Lower leg skin (tissue), 4 donors: ENCODE results near the gene CASTOR1. TPM values are rescaled to one million over a fixed set of nuclear protein-coding genes. Genes with fewer than 3 reads are reported as not detected.
"Not testable (repeated sequence)": the region's sequence is repeated elsewhere in the genome, so short reads cannot be mapped to it uniquely, and the experiment has no call there.

ENCODE experiments used
- DNase-seq, 2 donors: peaks; one replicate each; pipeline ENCODE4 v3.0.0-alpha.2; 2019; ENCODE audit warnings: low spot score in 2 of 2
- H3K4me3 ChIP-seq: fragments of 200-600 bp; sonication (generic); 2 replicates; pipeline ENCODE4 v1.5.1; 2017; ENCODE audit warnings: mild to moderate bottlenecking, low read depth; ENCODE audit not compliant: poor library complexity, severe bottlenecking
- CTCF ChIP-seq, 3 donors: fragments of 450-650 bp; IDR thresholded peaks; one replicate each; pipeline ENCODE4 v1.5.1; 2016; ENCODE audit warnings: antibody characterized with exemption in 3 of 3, mild to moderate bottlenecking in 3 of 3, moderate library complexity in 2 of 3
- POLR2A ChIP-seq, 2 donors: fragments of 450-650 bp; IDR thresholded peaks; one replicate each; pipeline ENCODE4 v1.6.1; 2016 to 2017; ENCODE audit warnings: antibody characterized with exemption in 2 of 2, mild to moderate bottlenecking in 1 of 2, moderate library complexity in 1 of 2
- WGBS, 2 donors: methylation state at CpG; one replicate each; pipeline ENCODE4 v1.1.5; 2018; 5-methylcytosine and 5-hydroxymethylcytosine counted together
- intact Hi-C: fragments of 100-400 bp; cut with DNase I; formaldehyde crosslinking; loops from one replicate; pipeline ENCODE4 v1.15.0; 2023; ENCODE audit warnings: low total_unique reads
- total RNA-seq, 4 donors: library from RNA; depleted of rRNA; stranded (reverse); fragments of >200 nt; gene quantifications; one replicate each; pipeline ENCODE4 v1.1.0, GENCODE V29; 2016

Gene CASTOR1
- total RNA-seq = 10 to 100 TPM; 16.3 to 38.1 (median 22.6) TPM

GRCh38 chr22:30289141-30289979 is at the start of gene CASTOR1:
Gene CASTOR1 (minus strand): TSS chr22:30289505. CDS start chr22:30289497, 8 bp downstream.
- TF ChIP-seq POLR2A (IDR thresholded peaks at IDR 0.05) (no peak), CTCF (IDR thresholded peaks at IDR 0.05) (no peak)
- DNase-seq = peak; percentile 99 to 100
- intact Hi-C loops = loop anchor here (2.0 kb wide), 1 partner anchor 97 kb away; the partner anchor contains the start of gene RNF215
- peak within 1 kb of the TSS; percentile 64 for H3K4me3 ChIP-seq
- WGBS, 2 donors = 1% methylated on average over 34 to 74 of the region's 85 CpGs

- intact Hi-C loops = no loop called here
- no peak for DNase-seq
- WGBS, 2 donors = 96% methylated on average over 7 of the region's 7 CpGs
These were observed 49.5 kb upstream of the CASTOR1 start for GRCh38 chr22:30338802-30339201.

GRCh38 chr22:30338341-30338740 is 49.0 kb upstream of the CASTOR1 start:
- intact Hi-C loops, DNase-seq, H3K4me3 ChIP-seq: not testable (repeated sequence)
- 81 to 85% methylated on average over 9 of the region's 9 CpGs for WGBS, 2 donors

More at GRCh38 chr22:30338802-30339201, 49.5 kb upstream of the CASTOR1 start:
- H3K4me3 ChIP-seq = no peak overlapping the region
- TF ChIP-seq CTCF (IDR thresholded peaks at IDR 0.05) = no peak
- no peak for TF ChIP-seq POLR2A (IDR thresholded peaks at IDR 0.05)

GRCh38 chr22:30337461-30337778 is 48.1 kb upstream of the CASTOR1 start:
- WGBS, 2 donors = 94% methylated on average over 8 of the region's 8 CpGs

GRCh38 chr22:30336752-30337460 is 47.6 kb upstream of the CASTOR1 start:
- no peak overlapping the region for H3K4me3 ChIP-seq
- intact Hi-C loops = no loop called here
- 92 to 97% methylated on average over 4 of the region's 4 CpGs for WGBS, 2 donors
- no peak for DNase-seq
- TF ChIP-seq POLR2A (IDR thresholded peaks at IDR 0.05) (no peak), CTCF (IDR thresholded peaks at IDR 0.05) (no peak)

More at GRCh38 chr22:30337461-30337778, 48.1 kb upstream of the CASTOR1 start:
- DNase-seq = no peak
- no peak for TF ChIP-seq CTCF (IDR thresholded peaks at IDR 0.05)
- no peak for TF ChIP-seq POLR2A (IDR thresholded peaks at IDR 0.05)
- H3K4me3 ChIP-seq = no peak overlapping the region
- intact Hi-C loops = no loop called here

- WGBS, 2 donors = 91 to 100% methylated on average over 1 of the region's 1 CpG
- intact Hi-C loops = no loop called here
- no peak for TF ChIP-seq POLR2A (IDR thresholded peaks at IDR 0.05)
- no peak for TF ChIP-seq CTCF (IDR thresholded peaks at IDR 0.05)
- no peak overlapping the region for H3K4me3 ChIP-seq
- no peak for DNase-seq
These were observed 45.9 kb upstream of the CASTOR1 start for GRCh38 chr22:30335236-30335635.
